ENCODE results near the gene TAPT1. TPM values are rescaled to one million over a fixed set of nuclear protein-coding genes. Genes with fewer than 3 reads are reported as not detected.

The TAPT1 gene
- total and polyA plus RNA-seq, 2 donors (not counting 1 experiment from before 2014, with no cell fraction given) = 58.4 to 76.0 TPM

DNA sequence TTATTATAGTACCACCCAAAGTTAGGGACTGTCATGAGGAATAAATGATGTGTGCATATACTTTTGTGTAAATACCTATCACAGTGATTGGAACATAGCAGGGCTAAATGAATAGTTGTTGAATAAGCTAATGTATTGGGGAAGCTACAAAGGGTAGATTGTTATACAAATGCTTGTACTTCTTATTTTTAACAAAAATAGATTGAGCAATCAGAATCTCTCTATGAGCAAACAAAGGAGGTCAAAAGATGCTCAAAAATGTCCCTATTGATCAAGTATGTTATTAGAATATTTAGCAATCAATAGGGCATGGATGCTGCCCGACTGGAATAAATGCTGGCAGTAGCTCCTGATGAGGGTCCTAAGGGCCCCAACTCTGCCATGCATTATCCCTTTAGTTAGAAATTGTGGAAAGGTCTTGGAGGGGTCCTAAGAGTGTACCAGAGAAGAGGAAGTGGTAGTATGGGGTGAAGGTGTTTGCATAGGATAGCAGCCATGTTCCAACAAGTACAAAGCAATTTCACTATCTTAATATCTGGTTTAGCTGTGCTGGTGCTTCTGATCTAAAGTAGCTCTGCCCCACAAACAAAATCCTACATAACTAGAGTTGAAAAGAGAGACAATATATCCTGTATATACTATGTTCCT, 33.1 kb upstream of the TAPT1 start:
- POLR2A ChIA-PET = no interaction called here
- CTCF ChIA-PET = interaction anchor here (1.2 kb wide), 1 partner anchor 58 kb away, joined by 3 read pairs; no protein-coding TSS in a partner anchor

DNA sequence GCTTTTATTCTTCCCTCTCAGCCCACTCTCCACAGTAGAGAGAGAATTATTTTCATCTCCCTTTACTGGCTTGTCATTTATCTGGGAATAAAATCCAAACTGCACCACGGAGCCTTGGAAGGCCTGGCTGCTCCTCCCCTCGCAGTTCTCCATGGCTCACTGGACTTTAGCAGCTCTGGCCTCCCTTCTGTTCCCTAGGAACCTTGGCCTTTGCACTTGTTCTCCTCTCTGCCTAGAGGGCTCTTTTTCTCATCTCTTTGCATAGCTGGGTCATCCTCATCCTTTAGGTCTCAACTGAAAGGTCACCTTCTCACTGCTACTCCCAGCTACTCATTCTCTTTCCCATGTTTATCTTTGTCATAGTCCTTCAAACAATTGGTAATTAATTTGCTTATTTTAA, 31.3 kb upstream of the TAPT1 start:
- Histone ChIP-seq H3K79me2 (ENCODE audit: control insufficient read depth, insufficient read depth, low read length) (no peaks in the 10 kb centered on the region), H3K4me3 (ENCODE audit: control extremely low read depth in 1 of 5, extremely low read depth in 1 of 5, insufficient read depth in 1 of 5, low read depth in 2 of 5, low read length in 4 of 5) (no peak overlapping the region), H3K27ac (ENCODE audit: low read length in 2 of 2) (no peak overlapping the region), H2AFZ (ENCODE audit: insufficient read depth, low read depth, low read length, poor library complexity, severe bottlenecking) (no peak overlapping the region), H4K20me1 (ENCODE audit: control insufficient read depth, insufficient read depth, low read length, poor library complexity, severe bottlenecking) (no peaks in the 10 kb centered on the region), H3K9ac (ENCODE audit: low read length) (no peak overlapping the region), H3K4me2 (replicated peaks; ENCODE audit: low read depth, low read length, poor library complexity, severe bottlenecking) (no peak overlapping the region), H3K36me3 (replicated peaks in 1 of 2; ENCODE audit: control extremely low read depth in 1 of 2, control insufficient read depth in 1 of 2, extremely low read depth in 1 of 2, insufficient read depth in 2 of 2, low read length in 1 of 2) (peaks cover 0 to 6% of the 10 kb centered on the region in 2 experiments), H3K27me3 (replicated peaks in 1 of 4; ENCODE audit: control extremely low read depth in 1 of 4, control insufficient read depth in 3 of 4, insufficient read depth in 4 of 4, low read length in 3 of 4) (no peaks in the 10 kb centered on the region), H3K9me3 (ENCODE audit: control extremely low read depth in 1 of 3, control insufficient read depth in 2 of 3, insufficient read depth in 1 of 3, low read length in 2 of 3) (peaks cover 0 to 5% (median 0%) of the 10 kb centered on the region in 3 donors), H3K4me1 (ENCODE audit: control insufficient read depth in 2 of 2, insufficient read depth in 2 of 2, low read length in 2 of 2) (peaks cover 22 to 23% of the 10 kb centered on the region in 2 donors)
- ChIA-PET CTCF (no interaction called here), POLR2A (interaction anchor here (0.6 kb wide), 1 partner anchor 92 kb away, joined by 5 read pairs; no protein-coding TSS in a partner anchor)
- ATAC-seq (ENCODE audit: low read depth) (no peak), DNase-seq (no peak)
- intact Hi-C loops (cut with micrococcal nuclease) = no loop called here
- H3K27me3 Mint-ChIP-seq = no peaks in the 10 kb centered on the region
- H3K4me1 Mint-ChIP-seq = peaks cover 24% of the 10 kb centered on the region
- TF ChIP-seq EZH2 (IDR thresholded peaks at IDR 0.05; ENCODE audit: borderline replicate concordance, insufficient read depth, low read depth, low read length, poor library complexity, severe bottlenecking) = no peak
- TF ChIP-seq, protein P1, sequence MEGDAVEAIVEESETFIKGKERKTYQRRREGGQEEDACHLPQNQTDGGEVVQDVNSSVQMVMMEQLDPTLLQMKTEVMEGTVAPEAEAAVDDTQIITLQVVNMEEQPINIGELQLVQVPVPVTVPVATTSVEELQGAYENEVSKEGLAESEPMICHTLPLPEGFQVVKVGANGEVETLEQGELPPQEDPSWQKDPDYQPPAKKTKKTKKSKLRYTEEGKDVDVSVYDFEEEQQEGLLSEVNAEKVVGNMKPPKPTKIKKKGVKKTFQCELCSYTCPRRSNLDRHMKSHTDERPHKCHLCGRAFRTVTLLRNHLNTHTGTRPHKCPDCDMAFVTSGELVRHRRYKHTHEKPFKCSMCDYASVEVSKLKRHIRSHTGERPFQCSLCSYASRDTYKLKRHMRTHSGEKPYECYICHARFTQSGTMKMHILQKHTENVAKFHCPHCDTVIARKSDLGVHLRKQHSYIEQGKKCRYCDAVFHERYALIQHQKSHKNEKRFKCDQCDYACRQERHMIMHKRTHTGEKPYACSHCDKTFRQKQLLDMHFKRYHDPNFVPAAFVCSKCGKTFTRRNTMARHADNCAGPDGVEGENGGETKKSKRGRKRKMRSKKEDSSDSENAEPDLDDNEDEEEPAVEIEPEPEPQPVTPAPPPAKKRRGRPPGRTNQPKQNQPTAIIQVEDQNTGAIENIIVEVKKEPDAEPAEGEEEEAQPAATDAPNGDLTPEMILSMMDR (IDR thresholded peaks at IDR 0.05) = no peak
- H3K4me3 Mint-ChIP-seq = no peak overlapping the region
- 88% methylated on average over 2 of the region's 2 CpGs for WGBS (ENCODE audit: insufficient coverage)
- no peak overlapping the region for H3K27ac Mint-ChIP-seq
- H3K9me3 Mint-ChIP-seq (ENCODE audit: insufficient read depth) = no peaks in the 10 kb centered on the region

More for the DNA sequence above, 33.1 kb upstream of the TAPT1 start:
- Mint-ChIP-seq H3K9me3 (ENCODE audit: insufficient read depth) (no peaks in the 10 kb centered on the region), H3K27ac (no peak overlapping the region), H3K4me1 (peaks cover 34% of the 10 kb centered on the region), H3K4me3 (no peak overlapping the region), H3K27me3 (no peaks in the 10 kb centered on the region)
- Histone ChIP-seq H2AFZ (ENCODE audit: insufficient read depth, low read depth, low read length, poor library complexity, severe bottlenecking) (no peak overlapping the region), H3K27ac (ENCODE audit: low read length in 2 of 2) (no peak overlapping the region), H4K20me1 (ENCODE audit: control insufficient read depth, insufficient read depth, low read length, poor library complexity, severe bottlenecking) (no peaks in the 10 kb centered on the region), H3K4me2 (replicated peaks; ENCODE audit: low read depth, low read length, poor library complexity, severe bottlenecking) (no peak overlapping the region), H3K79me2 (ENCODE audit: control insufficient read depth, insufficient read depth, low read length) (no peaks in the 10 kb centered on the region), H3K9ac (ENCODE audit: low read length) (no peak overlapping the region), H3K27me3 (replicated peaks in 1 of 4; ENCODE audit: control extremely low read depth in 1 of 4, control insufficient read depth in 3 of 4, insufficient read depth in 4 of 4, low read length in 3 of 4) (no peaks in the 10 kb centered on the region), H3K36me3 (replicated peaks in 1 of 2; ENCODE audit: control extremely low read depth in 1 of 2, control insufficient read depth in 1 of 2, extremely low read depth in 1 of 2, insufficient read depth in 2 of 2, low read length in 1 of 2) (no peaks in the 10 kb centered on the region), H3K9me3 (ENCODE audit: control extremely low read depth in 1 of 3, control insufficient read depth in 2 of 3, insufficient read depth in 1 of 3, low read length in 2 of 3) (peaks cover 0 to 5% (median 0%) of the 10 kb centered on the region in 3 donors), H3K4me1 (ENCODE audit: control insufficient read depth in 2 of 2, insufficient read depth in 2 of 2, low read length in 2 of 2) (peaks cover 29 to 40% of the 10 kb centered on the region in 2 donors), H3K4me3 (ENCODE audit: control extremely low read depth in 1 of 5, extremely low read depth in 1 of 5, insufficient read depth in 1 of 5, low read depth in 2 of 5, low read length in 4 of 5) (no peak overlapping the region)
- DNase-seq = no peak
- intact Hi-C loops (cut with micrococcal nuclease) = no loop called here
- no peak for TF ChIP-seq EZH2 (IDR thresholded peaks at IDR 0.05; ENCODE audit: borderline replicate concordance, insufficient read depth, low read depth, low read length, poor library complexity, severe bottlenecking)
- TF ChIP-seq, protein P1 (IDR thresholded peaks at IDR 0.05) = no peak
- ATAC-seq (ENCODE audit: low read depth) = no peak
- WGBS (ENCODE audit: insufficient coverage) = 83% methylated on average over 1 of the region's 1 CpG

Measured in B cell (primary cell).